OCI-LY7 (cell line): Measurements from ENCODE around the gene NTRK1. TPM values are rescaled to one million over a fixed set of nuclear protein-coding genes. Genes with fewer than 3 reads are reported as not detected.

Source experiments
- BruUV-seq: library from RNA; stranded (reverse); fragments of 400-500 nt; replicated peaks from 2 replicates; lab custom pipeline; 2021; lab: Mats Ljungman, UMichigan
- CTCF ChIA-PET: fragments of 300-600 bp; sonication (Branson Sonifier 250); formaldehyde crosslinking; loops from one replicate; lab custom pipeline; 2022; ENCODE audit warnings: antibody characterized with exemption; ENCODE audit not compliant: unreplicated experiment; lab: Charles Lee
- POLR2A ChIA-PET: fragments of 300-600 bp; sonication (Branson Sonifier 250); formaldehyde crosslinking; loops from one replicate; lab custom pipeline; 2022; ENCODE audit warnings: antibody characterized with exemption; lab: Charles Lee
- DNase-seq: peaks from one replicate; pipeline ENCODE4 v3.0.0-alpha.2; 2015; ENCODE audit warnings: low spot score
- H2AFZ ChIP-seq: fragments of 200-600 bp; sonication (generic), shearing (Covaris generic); 2 replicates; pipeline ENCODE4 v1.6.1; 2014; ENCODE audit warnings: mild to moderate bottlenecking, antibody characterized with exemption, low read length, moderate library complexity
- H3K27ac ChIP-seq: fragments of 200-600 bp; sonication (generic); 2 replicates; pipeline ENCODE4 v1.5.1; 2014; ENCODE audit warnings: mixed run types, low read depth, mild to moderate bottlenecking, moderate library complexity, low read length, inconsistent platforms; ENCODE audit not compliant: poor library complexity, severe bottlenecking
- H3K36me3 ChIP-seq: fragments of 200-600 bp; sonication (generic); 2 replicates; pipeline ENCODE4 v1.6.1; 2014; ENCODE audit warnings: mild to moderate bottlenecking, antibody characterized with exemption, low read length, moderate library complexity, mixed read lengths; ENCODE audit not compliant: insufficient read depth
- H3K4me1 ChIP-seq: fragments of 200-600 bp; sonication (generic); 2 replicates; pipeline ENCODE4 v1.5.1; 2014; ENCODE audit warnings: mild to moderate bottlenecking, low read length; ENCODE audit not compliant: insufficient read depth, poor library complexity, severe bottlenecking
- H3K4me2 ChIP-seq: fragments of 200-600 bp; sonication (generic); 2 replicates; pipeline ENCODE4 v1.6.1; 2014; ENCODE audit warnings: mild to moderate bottlenecking, low read length
- H3K4me3 ChIP-seq: fragments of 200-600 bp; sonication (generic); 2 replicates; pipeline ENCODE4 v1.5.1; 2014; ENCODE audit warnings: mild to moderate bottlenecking, low read depth, low read length; ENCODE audit not compliant: poor library complexity, severe bottlenecking
- H3K79me2 ChIP-seq: fragments of 200-600 bp; sonication (generic); 2 replicates; pipeline ENCODE4 v1.6.1; 2016; ENCODE audit warnings: low read depth, mild to moderate bottlenecking, low read length, moderate library complexity, mixed read lengths; ENCODE audit not compliant: insufficient read depth
- H3K9me2 ChIP-seq: fragments of 200-600 bp; sonication (generic); 2 replicates; pipeline ENCODE4 v1.6.1; 2016; ENCODE audit warnings: mild to moderate bottlenecking, low read length, mixed read lengths; ENCODE audit not compliant: insufficient read depth
- H3K9me3 ChIP-seq: fragments of 200-600 bp; sonication (generic); 2 replicates; pipeline ENCODE4 v1.6.1; 2014; ENCODE audit warnings: mild to moderate bottlenecking, mixed run types, low read length, mixed read lengths
- H4K20me1 ChIP-seq: fragments of 200-600 bp; sonication (generic); 2 replicates; pipeline ENCODE4 v1.6.1; 2014; ENCODE audit warnings: mild to moderate bottlenecking, antibody characterized with exemption, low read length, moderate library complexity, mixed read lengths; ENCODE audit not compliant: insufficient read depth
- EZH2phosphoT487 ChIP-seq: fragments of 200-600 bp; sonication (generic); IDR thresholded peaks from 2 replicates; pipeline ENCODE4 v1.6.1; 2018; ENCODE audit warnings: low read depth, borderline replicate concordance, mild to moderate bottlenecking, mixed run types, antibody characterized with exemption, low read length, moderate library complexity, mixed read lengths
- intact Hi-C: fragments of 100-400 bp; cut with micrococcal nuclease; formaldehyde crosslinking; loops from one replicate; pipeline ENCODE4 v1.10.0; 2022; ENCODE audit not compliant: unreplicated experiment
- total RNA-seq, 2 experiments: library from RNA; depleted of rRNA in 1 of 2; stranded (reverse); fragments of >200 nt in 1 of 2; shearing (Covaris generic) in 1 of 2; gene quantifications; 2 replicates each; pipeline ENCODE4 v1.2.3, GENCODE V29; 2014 to 2022
- TF ChIP-seq, protein P1 (sequence below): fragments of 200-600 bp; sonication (generic); conservative IDR thresholded peaks from 2 replicates; pipeline ENCODE4 v1.5.1; 2014; ENCODE audit warnings: mild to moderate bottlenecking, antibody characterized with exemption, low read length, moderate library complexity, mixed read lengths

Gene NTRK1
- total RNA-seq, 2 experiments from 2014 or later, result not detected

DNA sequence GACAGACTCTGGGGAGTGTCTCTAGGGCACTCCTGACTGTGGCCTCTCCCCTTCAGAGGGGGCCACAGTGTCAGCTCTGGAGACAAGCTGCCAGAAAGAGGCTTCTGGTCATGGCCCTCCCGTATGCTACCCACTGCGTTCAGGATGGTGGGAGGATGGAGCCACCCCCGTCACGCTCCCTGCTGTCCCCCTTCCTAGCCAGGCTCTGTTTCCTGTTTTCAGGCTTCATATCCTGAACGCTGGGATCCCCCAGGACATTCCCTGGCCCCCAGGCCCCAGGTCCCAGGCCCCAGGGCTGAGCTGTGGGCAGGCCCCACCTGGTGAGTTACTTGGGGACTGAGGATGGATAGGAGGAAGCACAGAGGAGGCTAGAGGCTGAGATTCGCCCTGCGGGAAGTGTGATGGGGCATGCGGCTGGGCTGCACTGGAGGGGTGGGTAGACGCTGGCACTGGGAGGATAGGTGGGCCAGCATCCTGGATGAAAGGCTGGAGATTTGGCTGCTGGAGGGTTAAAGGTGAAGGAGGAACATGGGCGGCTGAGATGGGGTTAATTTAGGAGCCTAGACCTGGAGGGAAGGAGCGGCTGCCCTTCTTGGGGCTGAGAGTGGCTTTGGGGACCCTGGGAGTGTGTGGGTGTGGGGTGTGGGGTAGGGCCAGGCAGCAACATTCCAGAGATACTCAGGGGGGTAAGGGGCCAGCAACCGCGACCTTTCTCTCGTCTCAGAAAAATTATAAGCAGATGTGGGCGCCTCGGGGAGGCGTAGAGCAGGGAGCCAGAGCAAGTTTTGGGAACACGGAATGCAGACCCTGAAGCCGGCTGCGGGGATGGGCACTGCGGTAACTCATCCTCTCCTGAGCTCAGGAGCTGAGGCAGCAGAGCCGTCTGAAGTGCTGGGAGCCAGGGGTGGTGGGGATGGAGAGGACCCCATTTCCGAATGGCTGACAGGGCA lies 41.6 kb downstream of the NTRK1 start:
- intact Hi-C loops, result no loop called here
- no peaks in the 10 kb centered on the region for H3K79me2 ChIP-seq

DNA sequence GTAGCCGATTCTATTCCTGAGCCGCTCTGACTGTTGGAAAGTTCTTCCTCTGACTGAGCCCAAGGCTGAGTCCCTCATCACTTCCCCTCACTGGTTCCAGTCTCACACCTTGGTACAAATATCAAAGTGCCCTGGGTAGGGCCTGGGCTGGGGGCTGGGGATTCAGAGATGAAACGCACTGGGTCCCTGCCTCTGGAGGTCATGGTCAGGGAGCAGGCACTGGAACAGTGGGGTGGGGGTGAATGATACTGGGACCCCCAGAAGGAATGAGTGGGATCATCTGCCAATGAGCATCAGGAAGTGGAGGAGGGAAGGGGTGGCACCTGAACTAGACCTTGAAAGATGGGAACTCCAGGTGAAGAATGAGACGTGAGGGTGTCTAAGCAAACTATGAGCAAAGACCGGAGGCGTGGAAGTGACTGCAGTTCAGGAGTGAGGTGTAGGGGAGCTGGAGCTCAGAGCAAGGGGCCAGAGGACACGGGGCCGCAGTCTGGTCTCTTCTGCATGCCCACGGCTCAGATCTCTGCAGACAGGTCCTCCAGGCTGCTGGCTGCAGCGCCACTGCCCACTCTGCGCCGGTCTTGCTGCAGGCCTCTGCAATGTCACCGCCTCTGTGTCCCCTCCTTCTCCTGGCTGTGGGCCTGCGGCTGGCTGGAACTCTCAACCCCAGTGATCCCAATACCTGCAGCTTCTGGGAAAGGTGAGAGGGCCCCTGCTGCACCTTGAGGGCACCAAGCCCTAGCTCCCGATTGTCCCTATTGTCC lies 42.8 kb downstream of the NTRK1 start:
- Histone ChIP-seq H2AFZ (no peak overlapping the region), H3K27ac (no peak overlapping the region), H3K79me2 (no peaks in the 10 kb centered on the region), H3K9me2 (no peaks in the 10 kb centered on the region), H3K4me1 (no peaks in the 10 kb centered on the region), H4K20me1 (no peaks in the 10 kb centered on the region), H3K4me2 (no peak overlapping the region), H3K4me3 (no peak overlapping the region), H3K36me3 (no peaks in the 10 kb centered on the region), H3K9me3 (no peaks in the 10 kb centered on the region)
- DNase-seq, result no peak
- TF ChIP-seq, protein P1, sequence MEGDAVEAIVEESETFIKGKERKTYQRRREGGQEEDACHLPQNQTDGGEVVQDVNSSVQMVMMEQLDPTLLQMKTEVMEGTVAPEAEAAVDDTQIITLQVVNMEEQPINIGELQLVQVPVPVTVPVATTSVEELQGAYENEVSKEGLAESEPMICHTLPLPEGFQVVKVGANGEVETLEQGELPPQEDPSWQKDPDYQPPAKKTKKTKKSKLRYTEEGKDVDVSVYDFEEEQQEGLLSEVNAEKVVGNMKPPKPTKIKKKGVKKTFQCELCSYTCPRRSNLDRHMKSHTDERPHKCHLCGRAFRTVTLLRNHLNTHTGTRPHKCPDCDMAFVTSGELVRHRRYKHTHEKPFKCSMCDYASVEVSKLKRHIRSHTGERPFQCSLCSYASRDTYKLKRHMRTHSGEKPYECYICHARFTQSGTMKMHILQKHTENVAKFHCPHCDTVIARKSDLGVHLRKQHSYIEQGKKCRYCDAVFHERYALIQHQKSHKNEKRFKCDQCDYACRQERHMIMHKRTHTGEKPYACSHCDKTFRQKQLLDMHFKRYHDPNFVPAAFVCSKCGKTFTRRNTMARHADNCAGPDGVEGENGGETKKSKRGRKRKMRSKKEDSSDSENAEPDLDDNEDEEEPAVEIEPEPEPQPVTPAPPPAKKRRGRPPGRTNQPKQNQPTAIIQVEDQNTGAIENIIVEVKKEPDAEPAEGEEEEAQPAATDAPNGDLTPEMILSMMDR, result no peak
- TF ChIP-seq EZH2phosphoT487, result no peak
- intact Hi-C loops, result no loop called here
- BruUV-seq, result no TSS peak
- POLR2A ChIA-PET, result no interaction called here
- CTCF ChIA-PET, result no interaction called here

More for the DNA sequence above, 41.6 kb downstream of the NTRK1 start:
- H3K9me2 ChIP-seq, result no peaks in the 10 kb centered on the region
- no peak overlapping the region for H3K27ac ChIP-seq
- no peak overlapping the region for H3K4me2 ChIP-seq
- no peak overlapping the region for H3K4me3 ChIP-seq
- ChIA-PET POLR2A (interaction anchor here (0.9 kb wide), 1 partner anchor 64 kb away, joined by 3 read pairs; no protein-coding TSS in a partner anchor), CTCF (no interaction called here)
- no peaks in the 10 kb centered on the region for H3K9me3 ChIP-seq
- no peak overlapping the region for H2AFZ ChIP-seq
- BruUV-seq, result no TSS peak
- TF ChIP-seq EZH2phosphoT487, result no peak
- TF ChIP-seq, protein P1, result no peak
- no peaks in the 10 kb centered on the region for H3K4me1 ChIP-seq
- H4K20me1 ChIP-seq, result no peaks in the 10 kb centered on the region
- H3K36me3 ChIP-seq, result no peaks in the 10 kb centered on the region
- DNase-seq, result no peak
